Measurements from ENCODE around the gene CAVIN2.

- TF ChIP-seq CTCF (IDR thresholded peaks at IDR 0.05) (no peak), POLR2A (IDR thresholded peaks at IDR 0.05) (no peak)
Observed at GRCh38 chr2:191835539-191836350, 11.1 kb downstream of the CAVIN2 start.
